HG03045 (cell line): ENCODE results near the gene TUBB.

Experiments used
- ATAC-seq: cut with Tn5 transposase; IDR thresholded peaks from one replicate; pipeline ENCODE4 v1.9.1; 2021; ENCODE audit warnings: mild to moderate bottlenecking, moderate library complexity; ENCODE audit not compliant: unreplicated experiment

The TUBB gene

DNA sequence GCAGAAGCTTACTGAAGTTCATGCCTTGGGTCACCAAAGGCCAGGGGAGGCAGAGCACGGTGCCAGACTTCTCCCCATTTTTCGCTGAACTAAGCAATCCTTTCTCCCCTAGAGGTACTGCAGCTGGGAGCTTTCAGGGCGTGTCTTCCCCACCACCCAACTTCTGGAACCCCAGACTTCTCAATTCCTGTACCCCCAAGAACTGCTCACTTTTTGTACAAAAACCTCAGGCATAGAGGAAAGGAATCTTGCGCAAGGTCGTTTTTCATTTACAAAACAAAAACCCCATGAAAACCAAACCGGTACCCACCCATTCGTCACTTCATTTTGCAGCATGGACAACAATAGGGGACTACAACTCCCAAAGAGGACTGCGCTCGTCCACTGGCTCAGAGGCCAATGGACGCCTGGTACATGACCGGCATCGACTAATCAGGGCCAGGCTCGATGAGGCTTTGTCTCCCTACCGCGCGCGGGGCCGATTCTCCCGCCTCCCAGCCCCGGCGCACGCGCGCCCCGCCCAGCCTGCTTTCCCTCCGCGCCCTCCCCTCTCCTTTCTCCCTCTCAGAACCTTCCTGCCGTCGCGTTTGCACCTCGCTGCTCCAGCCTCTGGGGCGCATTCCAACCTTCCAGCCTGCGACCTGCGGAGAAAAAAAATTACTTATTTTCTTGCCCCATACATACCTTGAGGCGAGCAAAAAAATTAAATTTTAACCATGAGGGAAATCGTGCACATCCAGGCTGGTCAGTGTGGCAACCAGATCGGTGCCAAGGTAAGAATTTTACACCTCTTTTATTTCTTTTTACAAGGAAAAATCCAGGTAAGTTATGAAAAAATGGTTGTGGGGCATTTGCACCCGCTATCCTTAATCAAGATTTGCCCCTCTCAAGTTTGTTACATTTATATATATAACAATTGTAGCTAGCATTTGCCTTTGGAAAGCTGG lies at the start of gene TUBB:
Gene TUBB (plus strand): TSS at position 562 of the 947 bp plus-strand sequence. CDS start 155 bp downstream, at position 717.
- peak; percentile 42 for ATAC-seq

GRCh38 chr6:30670760-30671527 lies 49.2 kb upstream of the TUBB start:
- no peak for ATAC-seq

GRCh38 chr6:30672445-30673253 lies 47.5 kb upstream of the TUBB start, which contains the start of gene DHX16:
TSS of gene DHX16 (minus strand) at chr6:30673006. CDS start at chr6:30672841, 165 bp downstream.
- ATAC-seq: peak; percentile 67

GRCh38 chr6:30676660-30677285 lies 43.4 kb upstream of the TUBB start:
- ATAC-seq: no peak

GRCh38 chr6:30678964-30679726 lies 41.0 kb upstream of the TUBB start:
- ATAC-seq: peak; percentile 35

DNA sequence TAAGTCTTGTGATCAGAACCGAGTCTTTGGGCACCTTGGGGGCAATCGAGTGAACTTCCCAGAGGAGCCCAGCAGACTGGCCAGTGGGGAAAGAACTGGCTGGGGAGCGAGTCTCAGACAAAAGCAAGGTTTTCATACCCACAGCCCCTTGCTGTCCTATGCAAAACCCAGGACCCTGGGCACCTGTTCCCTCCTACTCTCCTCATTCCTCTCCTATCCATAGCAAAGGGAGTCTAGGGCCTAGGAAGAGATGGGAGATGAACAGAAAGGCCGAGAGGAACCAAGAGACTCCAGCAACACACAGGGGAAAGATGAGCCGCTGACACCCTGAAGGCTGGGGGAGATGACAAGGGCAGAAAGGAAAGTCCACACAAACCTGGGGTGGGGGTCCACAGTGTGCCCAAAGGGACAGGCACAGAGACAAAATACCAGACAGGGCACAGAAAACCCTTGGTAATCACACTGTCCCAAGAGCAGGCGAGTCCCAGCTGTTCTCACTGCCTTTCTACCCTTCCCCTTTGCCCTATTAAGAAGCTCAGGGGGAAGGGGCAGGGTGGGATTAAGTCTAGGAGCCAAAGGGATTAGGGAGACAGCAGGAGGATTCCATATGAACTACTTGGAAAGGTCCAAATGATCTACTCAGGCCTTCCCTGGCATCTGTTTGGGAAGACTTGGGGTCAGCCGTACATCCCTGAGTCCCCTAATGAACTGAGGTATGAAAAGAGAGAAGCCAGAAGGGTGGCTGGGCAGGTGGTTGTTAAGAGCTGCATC lies 40.2 kb upstream of the TUBB start:
- ATAC-seq: no peak

DNA sequence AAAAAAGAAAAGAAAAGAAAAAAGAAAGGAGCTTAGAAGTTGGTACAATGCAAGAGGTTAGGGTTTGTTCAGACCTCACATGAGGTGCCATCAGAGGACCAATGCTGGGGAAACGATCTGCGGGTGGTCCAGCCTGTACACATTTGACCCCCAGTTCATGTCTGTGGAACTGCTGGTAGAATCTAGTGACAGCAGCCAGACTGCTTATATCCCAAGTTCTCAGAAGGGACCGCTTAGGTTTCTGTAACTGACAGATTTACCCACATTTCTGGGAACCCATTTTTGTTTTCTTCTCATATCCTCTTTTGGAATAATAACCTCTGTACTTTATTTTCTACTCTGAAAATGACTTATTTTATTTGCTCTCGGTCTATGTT lies 38.4 kb upstream of the TUBB start:
- no peak for ATAC-seq

GRCh38 chr6:30682143-30683117 lies 37.7 kb upstream of the TUBB start:
- peak; percentile 35 for ATAC-seq

- ATAC-seq: no peak
Measured at GRCh38 chr6:30683183-30683979, 36.8 kb upstream of the TUBB start.

GRCh38 chr6:30683980-30684338 lies 36.2 kb upstream of the TUBB start:
- no peak for ATAC-seq

GRCh38 chr6:30684386-30685156 lies 35.6 kb upstream of the TUBB start:
- ATAC-seq: no peak

DNA sequence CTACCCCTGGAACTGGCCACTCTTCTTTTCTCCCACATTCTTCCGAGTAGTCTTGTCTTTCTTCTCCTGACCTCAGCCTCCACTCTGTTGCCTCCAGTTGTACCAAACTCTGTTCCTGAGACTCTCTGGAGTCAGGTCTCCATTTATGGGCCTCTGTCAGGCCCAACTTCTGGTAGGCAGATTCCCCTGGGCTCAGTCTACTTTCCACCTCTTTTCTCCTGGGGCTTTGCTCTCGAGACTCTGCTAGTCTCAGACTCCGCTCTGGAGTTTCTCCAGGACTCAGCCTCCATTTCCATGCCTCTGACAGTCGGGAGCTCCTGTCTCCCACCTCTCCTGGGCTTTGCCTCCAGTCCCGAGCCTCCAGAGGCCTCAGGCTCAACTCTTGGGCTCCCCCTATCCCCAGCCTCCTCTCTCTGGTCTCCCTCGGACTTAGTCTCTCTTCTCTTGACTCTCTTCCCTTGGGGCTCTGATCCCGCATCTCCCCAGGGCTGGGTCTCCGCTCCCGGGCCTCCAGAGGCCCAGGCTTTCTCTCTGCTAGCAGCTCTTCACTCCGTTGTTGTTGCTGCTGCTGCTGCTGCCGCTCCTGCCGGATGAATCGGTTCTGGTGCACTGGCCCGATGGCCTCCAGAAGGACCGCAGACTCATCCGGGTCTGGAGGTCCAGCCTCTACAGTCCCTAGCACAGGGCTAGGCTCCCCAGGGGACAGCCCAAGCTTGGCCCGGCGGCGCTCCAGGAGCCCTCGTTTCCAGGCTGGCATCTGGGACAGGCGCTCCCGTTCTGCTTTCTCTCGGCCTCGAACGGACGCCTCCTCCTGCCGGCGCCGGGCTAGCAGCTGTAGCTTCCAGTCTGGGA lies 34.8 kb upstream of the TUBB start:
- no peak for ATAC-seq

DNA sequence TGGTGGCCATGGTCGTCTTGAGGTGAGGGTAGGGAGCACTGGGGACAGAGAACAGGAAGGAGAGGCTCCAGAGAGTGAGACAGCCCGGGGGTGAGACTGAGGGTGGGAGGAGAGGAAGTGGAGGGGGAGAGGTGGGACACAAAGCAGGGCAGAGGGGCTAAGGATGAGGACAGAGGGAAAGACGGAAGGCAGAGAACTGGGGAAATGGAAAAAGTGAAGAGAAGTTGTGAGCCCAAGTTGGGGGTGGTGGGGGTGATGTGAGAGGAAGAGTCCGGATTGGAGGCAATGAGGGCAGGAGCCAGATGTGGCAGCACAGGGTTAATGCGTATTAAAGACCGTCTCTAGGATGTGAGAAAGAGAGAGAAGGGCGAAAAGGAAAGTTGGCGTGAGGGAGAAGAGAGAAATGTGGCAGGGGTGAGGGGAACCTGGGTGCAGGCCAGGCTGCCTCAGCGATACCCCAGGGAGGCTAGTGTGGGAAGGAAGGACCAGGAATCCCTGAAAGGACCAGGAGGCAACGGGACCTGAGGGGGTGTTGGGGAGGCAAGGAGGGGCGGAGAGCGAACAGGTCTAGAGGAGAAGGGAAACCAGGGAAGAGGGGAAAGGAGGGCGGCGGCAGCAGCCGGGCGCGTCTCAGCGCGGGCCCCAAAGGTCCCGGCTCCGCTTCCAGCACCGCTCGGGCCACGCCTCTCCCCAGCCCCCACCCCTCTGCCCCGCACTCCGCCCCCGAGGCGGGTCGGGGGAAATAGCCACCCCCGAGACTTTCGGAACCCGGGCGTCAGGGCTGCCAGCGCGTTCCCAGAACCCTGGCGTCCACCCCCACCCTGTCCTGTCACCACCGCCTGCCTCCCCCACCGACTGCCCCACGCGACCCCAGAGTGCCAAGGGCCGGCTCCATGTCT lies 33.9 kb upstream of the TUBB start, which contains the start of gene PPP1R18:
Gene PPP1R18 (minus strand): TSS at position 637 of the 899 bp plus-strand sequence. CDS start 627 bp downstream, at position 10.
- ATAC-seq: no peak
